ENCODE measurements around the gene FAM187B. TPM values are rescaled to one million over a fixed set of nuclear protein-coding genes. Genes with fewer than 3 reads are reported as not detected.

The FAM187B gene
- not detected for total RNA-seq

- Histone ChIP-seq H3K4me1 (no peaks in the 10 kb centered on the region), H3K27ac (no peak within 1 kb of the TSS), H3K27me3 (no peaks in the 10 kb centered on the region), H3K9me3 (no peaks in the 10 kb centered on the region), H3K36me3 (no peaks in the 10 kb centered on the region), H3K4me3 (no peak within 1 kb of the TSS)
- intact Hi-C loops (cut with DNase I): no loop called here
- TF ChIP-seq, protein P1, sequence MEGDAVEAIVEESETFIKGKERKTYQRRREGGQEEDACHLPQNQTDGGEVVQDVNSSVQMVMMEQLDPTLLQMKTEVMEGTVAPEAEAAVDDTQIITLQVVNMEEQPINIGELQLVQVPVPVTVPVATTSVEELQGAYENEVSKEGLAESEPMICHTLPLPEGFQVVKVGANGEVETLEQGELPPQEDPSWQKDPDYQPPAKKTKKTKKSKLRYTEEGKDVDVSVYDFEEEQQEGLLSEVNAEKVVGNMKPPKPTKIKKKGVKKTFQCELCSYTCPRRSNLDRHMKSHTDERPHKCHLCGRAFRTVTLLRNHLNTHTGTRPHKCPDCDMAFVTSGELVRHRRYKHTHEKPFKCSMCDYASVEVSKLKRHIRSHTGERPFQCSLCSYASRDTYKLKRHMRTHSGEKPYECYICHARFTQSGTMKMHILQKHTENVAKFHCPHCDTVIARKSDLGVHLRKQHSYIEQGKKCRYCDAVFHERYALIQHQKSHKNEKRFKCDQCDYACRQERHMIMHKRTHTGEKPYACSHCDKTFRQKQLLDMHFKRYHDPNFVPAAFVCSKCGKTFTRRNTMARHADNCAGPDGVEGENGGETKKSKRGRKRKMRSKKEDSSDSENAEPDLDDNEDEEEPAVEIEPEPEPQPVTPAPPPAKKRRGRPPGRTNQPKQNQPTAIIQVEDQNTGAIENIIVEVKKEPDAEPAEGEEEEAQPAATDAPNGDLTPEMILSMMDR (IDR thresholded peaks at IDR 0.05): no peak
- no peak for DNase-seq (ENCODE audit: low spot score in 2 of 2)
Measured at GRCh38 chr19:35228177-35228930, at the start of gene FAM187B. TSS of gene FAM187B (minus strand) at chr19:35228739. CDS start at chr19:35228680, 59 bp downstream.

DNA sequence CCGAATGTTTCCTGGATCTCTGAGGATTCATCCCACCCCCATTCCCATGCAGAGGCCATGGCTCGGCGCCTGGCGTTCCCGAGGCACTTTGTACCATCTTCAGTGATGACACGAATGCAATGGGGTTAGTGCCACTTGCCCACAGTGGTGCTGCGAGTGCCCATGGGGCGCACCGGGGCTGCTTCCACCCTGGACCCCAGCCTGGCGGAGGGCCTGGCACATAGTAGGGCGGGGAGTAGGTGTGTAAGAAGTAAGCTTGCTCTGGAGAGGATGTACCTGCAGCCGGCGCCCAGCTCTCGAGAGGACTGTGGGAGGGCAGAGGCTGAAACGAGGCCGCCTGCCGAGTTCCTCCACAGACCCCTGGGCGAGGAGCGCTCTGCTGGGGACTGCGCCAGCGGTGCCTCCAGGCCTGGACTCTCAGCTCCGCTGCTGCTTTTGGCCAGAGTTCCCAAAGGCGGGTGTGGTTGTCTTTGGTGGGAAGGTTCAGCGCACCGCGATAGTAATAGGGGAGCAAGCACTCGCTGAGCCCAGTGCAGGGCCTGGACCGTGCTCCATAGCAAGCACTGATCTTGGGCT, 48.3 kb upstream of the FAM187B start:
- no peaks in the 10 kb centered on the region for H3K9me3 ChIP-seq
- no peak overlapping the region for H3K4me3 ChIP-seq
- TF ChIP-seq, protein P1 (IDR thresholded peaks at IDR 0.05): no peak
- no peak for DNase-seq (ENCODE audit: low spot score in 2 of 2)
- no peaks in the 10 kb centered on the region for H3K27me3 ChIP-seq
- no peak overlapping the region for H3K27ac ChIP-seq
- intact Hi-C loops (cut with DNase I): no loop called here
- H3K4me1 ChIP-seq: no peaks in the 10 kb centered on the region
- H3K36me3 ChIP-seq: peaks cover 61 to 72% of the 10 kb centered on the region in 2 donors

DNA sequence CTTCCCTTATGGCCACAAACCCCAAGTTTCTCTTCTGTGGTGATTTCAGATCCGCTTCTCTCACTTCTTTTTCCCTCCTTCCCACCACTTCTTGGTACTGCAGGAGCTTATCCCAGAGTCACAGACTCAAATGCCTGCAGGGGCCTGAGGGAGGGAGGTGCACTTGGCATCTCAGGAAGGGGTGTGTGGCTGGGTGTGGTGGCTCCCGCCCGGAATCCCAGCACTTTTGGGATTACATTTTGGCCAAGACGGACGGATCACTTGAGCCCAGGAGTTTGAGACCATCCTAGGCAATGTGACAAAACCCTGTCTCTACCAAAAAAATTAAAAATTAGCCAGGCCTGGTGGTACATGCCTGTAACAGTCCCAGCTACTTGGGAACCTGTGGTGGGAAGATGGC, 45.8 kb upstream of the FAM187B start:
- H3K27me3 ChIP-seq: no peaks in the 10 kb centered on the region
- intact Hi-C loops (cut with DNase I): no loop called here
- peaks cover 72 to 84% of the 10 kb centered on the region in 2 donors for H3K36me3 ChIP-seq
- DNase-seq (ENCODE audit: low spot score in 2 of 2): no peak
- no peaks in the 10 kb centered on the region for H3K9me3 ChIP-seq
- H3K4me1 ChIP-seq: peaks cover 6 to 7% of the 10 kb centered on the region in 2 donors
- TF ChIP-seq, protein P1 (IDR thresholded peaks at IDR 0.05): no peak
- no peak overlapping the region for H3K4me3 ChIP-seq
- H3K27ac ChIP-seq: no peak overlapping the region

DNA sequence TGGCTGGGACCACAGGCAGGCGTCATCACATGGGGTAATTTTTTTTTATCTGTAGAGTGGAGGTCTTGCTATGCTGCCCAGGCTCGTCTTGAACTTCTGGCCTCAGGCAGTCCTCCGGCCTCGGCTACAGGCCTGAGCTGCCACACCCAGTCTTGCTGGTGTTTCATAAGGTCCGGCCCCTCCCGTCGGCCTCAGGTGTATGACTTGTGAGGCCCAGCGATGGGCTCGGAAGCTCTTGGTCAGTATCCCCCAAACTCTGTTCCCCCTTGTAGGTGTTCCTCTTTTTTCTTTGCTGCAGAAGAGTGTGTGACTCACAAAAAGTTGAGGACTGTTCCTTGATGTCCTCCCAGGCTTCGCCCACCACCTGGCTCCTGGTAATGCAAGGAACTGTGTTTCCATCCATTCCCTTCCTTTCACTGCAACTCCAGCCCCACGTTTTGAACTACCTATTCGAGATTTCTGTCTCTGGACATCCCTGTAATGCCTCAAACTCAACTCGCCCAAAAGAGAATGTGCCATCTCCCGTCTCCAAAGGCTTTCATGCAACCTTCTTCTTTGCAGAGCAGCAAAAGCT, 45.2 kb upstream of the FAM187B start:
- Histone ChIP-seq H3K4me3 (no peak overlapping the region), H3K36me3 (peaks cover 67 to 79% of the 10 kb centered on the region in 2 donors), H3K4me1 (peaks cover 6 to 7% of the 10 kb centered on the region in 2 donors), H3K9me3 (no peaks in the 10 kb centered on the region), H3K27me3 (no peaks in the 10 kb centered on the region), H3K27ac (no peak overlapping the region)
- intact Hi-C loops (cut with DNase I): no loop called here
- no peak for DNase-seq (ENCODE audit: low spot score in 2 of 2)
- TF ChIP-seq, protein P1 (IDR thresholded peaks at IDR 0.05): no peak

GRCh38 chr19:35272954-35273649, 44.6 kb upstream of the FAM187B start:
- no peaks in the 10 kb centered on the region for H3K27me3 ChIP-seq
- no peak overlapping the region for H3K4me3 ChIP-seq
- peaks cover 62 to 72% of the 10 kb centered on the region in 2 donors for H3K36me3 ChIP-seq
- intact Hi-C loops (cut with DNase I): no loop called here
- no peak overlapping the region for H3K27ac ChIP-seq
- no peak for DNase-seq (ENCODE audit: low spot score in 2 of 2)
- TF ChIP-seq, protein P1 (IDR thresholded peaks at IDR 0.05): no peak
- no peaks in the 10 kb centered on the region for H3K9me3 ChIP-seq
- H3K4me1 ChIP-seq: peaks cover 6 to 7% of the 10 kb centered on the region in 2 donors

Measured in ascending aorta (tissue), 2 donors.